ENCODE measurements around the gene MS4A8.
"Not testable (repeated sequence)": the region's sequence is repeated elsewhere in the genome, so short reads cannot be mapped to it uniquely, and the experiment has no call there.

The MS4A8 gene

DNA sequence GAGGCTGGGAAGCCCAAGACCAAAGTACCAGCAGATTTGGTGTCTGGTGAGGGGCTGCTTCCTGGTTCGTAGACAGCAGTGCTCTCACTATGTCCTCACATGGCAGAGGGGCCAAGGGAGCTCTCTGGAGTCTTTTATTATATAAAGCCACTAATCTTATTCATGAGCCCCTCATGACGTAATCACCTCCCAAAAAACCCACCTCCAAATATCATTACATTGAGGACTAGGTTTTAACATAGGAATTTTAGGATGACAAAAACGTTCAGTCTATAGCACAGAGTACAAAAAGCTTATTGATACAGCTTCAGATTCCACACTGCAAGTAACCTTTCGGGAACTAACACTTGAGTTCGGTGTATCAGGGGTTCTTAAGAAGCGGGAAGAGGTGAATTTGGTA, 21.0 kb downstream of the MS4A8 start:
- intact Hi-C loops (cut with DNase I): no loop called here
- DNase-seq: no peak

DNA sequence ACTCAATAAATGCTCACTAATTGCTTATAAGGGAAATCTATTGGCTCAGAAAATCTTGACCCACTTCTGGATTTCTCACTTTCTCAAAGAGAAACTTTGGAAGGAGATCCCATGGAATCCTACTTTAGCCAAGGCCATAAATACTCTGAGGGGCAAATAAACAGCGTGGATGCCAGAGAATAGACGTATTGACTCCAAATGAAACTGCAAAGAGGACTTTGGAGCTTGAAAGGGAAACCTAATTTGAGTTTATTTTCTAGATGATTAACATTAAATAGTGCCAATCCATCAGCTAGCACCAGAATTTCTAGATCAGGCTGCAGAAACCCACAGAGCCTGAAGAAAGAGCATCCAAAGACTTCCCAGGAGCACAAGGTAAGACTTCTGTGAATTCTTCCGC, 25.0 kb downstream of the MS4A8 start, which contains the start of gene MS4A18:
Gene MS4A18, plus strand, starts transcription at position 301 of the 400 bp plus-strand sequence.
- intact Hi-C loops (cut with DNase I): no loop called here
- no peak for DNase-seq

DNA sequence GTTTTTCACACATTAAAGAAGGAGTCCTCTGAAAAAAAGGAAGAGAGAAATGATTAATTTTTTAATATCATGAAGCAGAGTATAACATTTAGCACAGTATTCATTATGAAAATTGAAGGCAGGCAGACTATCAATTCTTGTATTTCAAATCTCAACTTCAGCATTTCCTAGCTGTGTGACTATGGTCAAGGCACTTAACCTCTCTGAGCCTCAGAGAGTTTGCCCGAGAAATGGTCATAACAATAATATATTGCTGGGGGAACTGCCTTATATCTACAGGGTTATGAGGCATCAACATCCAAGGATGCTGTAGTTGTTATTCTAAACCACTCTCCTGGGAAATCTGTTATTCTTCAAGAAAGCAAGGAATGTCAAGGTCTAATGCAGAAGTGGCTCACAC, 26.2 kb downstream of the MS4A8 start:
- intact Hi-C loops (cut with DNase I): no loop called here
- DNase-seq: no peak

DNA sequence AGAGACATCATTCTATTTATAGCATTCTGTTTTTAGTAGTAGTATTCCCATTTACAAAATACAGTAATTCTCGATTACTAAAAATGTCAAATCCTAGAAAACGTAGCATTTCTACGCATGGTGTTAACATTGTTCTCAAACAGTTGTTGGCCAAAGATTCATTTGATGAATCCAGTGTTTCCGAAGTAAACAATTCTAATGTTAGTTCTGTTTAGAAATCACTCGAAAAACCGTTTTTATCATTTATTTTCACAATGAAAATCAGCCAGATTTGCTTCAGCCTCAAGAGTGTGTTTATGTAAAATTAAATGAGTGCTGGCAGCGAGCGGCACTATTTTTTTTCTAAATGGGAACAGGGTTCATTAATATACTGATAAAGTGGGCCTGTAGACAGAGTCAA, 32.2 kb downstream of the MS4A8 start:
- DNase-seq: no peak
- intact Hi-C loops (cut with DNase I): no loop called here

DNA sequence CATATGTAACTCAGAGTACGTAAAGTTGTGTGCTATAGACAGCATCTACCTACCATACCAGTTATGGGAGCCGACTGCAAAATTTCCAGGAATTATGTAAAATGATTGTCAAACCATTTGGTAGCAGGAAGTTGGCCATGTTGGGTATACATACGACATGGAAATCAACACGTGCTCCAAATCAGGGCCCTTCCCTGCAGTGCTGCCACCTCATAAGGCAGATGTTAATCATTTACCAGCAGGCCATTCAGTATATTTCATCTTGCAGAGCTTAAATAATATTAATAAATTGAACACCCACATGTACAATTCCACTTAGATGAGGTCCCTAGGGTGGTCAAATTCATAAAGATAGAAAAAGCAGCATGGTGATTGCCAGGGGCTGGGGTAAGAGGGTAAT, 34.9 kb downstream of the MS4A8 start:
- no peak for DNase-seq
- intact Hi-C loops (cut with DNase I): no loop called here

DNA sequence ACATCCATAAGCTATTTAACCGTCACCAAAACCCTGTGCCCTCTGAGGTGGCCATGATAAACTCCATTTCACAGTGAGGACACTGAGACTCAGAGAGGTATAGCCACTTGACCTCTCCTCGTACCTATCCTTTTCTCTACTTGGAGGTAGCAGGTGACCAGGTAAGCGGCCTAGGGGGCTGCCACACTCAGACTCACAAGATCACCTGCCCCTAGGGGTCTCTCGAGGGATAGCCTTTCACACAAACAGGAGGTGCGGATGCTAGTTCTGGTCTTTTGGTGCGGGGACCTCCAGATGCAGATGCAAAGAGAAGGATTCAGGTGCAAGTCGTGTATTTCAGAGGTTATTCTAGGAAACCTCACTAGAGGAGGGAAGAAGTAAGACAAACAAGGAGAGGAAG, 39.7 kb downstream of the MS4A8 start:
- intact Hi-C loops (cut with DNase I): no loop called here
- no peak for DNase-seq

DNA sequence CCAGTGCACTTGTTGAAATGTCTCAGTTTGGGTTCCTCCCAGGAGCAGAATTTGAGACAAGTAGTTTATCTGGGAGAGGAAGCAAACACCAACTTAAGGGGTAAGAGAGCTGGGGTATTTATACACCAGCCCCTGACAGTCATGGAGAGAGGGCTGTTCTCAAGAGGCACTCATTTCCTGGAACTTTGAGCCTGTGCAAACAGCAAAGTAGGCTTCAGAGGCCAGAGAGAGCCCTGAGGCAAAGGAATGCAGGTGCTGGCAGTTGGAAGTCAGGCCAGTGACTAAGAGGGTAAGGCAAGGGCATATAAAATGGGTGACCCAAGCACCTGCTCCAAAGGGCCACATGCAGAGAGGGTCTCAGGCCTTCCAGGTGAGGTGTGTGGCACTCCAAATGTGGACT, 41.2 kb downstream of the MS4A8 start:
- intact Hi-C loops (cut with DNase I): no loop called here

DNA sequence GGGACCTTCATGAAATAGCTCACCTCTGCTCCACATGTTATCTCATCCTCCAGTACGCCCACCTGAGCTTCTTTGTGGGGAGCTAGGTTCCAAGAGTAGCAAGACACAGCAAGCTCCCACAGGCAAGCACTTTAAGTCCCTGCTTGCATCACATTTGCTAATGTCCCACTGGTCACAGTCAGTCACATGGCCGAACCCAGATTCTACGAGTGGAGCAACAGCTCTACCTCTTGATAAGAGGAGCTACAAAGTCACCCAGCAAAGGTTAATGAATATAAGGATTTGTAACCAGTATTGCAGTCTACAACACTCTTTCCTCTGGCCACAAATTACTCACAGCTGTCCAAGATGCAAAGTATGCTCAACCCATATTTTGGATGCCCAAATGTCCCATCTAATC, 42.0 kb downstream of the MS4A8 start:
- DNase-seq: no peak
- intact Hi-C loops (cut with DNase I): no loop called here

More for the DNA sequence above, 41.2 kb downstream of the MS4A8 start:
- no peak for DNase-seq

DNA sequence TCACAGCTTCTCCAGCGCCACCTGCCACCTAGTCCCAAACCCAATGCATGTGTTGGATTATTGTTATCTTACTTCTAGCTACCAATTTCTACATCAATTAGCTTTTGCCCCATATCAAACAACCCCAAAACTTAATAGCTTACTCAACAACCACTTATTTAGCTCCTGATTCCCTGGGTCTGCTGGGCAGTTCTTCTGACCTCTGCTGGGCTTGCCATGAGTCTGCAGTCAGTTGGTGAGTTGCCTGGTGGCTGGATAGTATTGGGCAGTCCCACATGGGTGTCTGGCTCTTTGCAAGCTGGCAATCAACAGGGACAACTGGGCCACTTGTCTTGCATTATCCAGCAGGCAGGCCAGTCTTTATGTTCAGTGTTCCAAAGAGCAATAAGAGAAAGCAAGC, 43.6 kb downstream of the MS4A8 start:
- no peak for DNase-seq
- intact Hi-C loops (cut with DNase I): no loop called here

DNA sequence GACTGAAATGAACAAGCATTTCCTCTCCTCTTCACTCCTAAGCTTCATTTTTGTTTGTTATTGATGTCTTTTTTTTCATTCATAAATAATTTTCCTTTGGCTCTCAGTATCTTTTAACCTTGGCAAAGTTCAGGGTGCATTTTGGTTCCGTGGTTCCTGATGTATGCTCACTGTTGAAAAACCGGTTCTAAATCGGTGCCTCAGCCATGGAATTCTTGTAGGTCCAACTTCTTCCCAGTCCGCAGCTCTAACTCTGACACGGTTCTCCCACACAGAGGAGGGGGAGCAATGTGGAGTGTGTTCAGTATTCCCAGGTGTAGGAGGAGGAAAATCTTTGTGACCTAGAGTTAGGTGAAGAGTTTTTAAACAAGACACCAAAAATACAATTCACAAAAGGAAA, 44.7 kb downstream of the MS4A8 start:
- DNase-seq: no peak
- intact Hi-C loops (cut with DNase I): no loop called here

DNA sequence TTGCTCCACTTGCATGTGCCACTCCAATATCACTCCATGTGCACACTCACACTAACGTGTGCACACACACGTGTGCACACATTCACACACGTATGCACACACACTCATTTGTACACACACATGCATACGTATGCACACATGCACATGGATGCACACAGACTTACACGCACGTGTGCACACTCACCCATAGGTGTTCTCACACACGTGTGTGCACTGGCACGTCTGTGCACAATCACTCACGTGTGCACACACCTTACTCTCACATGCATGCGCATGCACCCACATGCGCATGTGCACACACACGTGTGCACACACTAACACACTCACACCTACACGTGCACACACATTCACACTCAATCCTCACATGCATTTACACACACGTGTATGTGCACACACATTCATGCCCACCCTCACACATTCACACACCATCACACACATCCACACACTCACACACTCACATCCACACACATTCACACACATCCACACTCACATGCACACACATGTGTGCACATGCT, 48.0 kb downstream of the MS4A8 start:
- DNase-seq: no peak
- intact Hi-C loops (cut with DNase I): no loop called here

DNA sequence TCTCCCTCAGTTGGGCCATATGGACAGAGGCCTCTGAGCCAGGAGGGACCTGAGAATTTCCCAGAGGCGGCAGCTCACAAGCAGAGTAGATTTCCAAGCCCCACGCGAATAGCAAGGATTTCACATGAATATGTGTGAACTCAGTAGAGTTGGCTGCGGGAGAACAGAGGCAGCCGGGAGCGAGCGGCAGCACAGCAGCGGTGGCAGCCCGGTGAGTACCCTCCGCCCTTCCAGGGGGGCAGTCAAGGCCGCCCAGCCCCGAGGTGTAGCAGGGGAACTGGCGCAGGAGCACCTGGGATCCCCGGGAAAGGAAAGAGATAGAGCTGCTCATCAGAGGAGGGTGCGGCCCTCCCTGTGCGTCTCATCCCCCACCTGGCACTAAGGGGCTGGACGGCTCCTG, 48.8 kb downstream of the MS4A8 start:
- intact Hi-C loops (cut with DNase I): no loop called here
- no peak for DNase-seq

DNA sequence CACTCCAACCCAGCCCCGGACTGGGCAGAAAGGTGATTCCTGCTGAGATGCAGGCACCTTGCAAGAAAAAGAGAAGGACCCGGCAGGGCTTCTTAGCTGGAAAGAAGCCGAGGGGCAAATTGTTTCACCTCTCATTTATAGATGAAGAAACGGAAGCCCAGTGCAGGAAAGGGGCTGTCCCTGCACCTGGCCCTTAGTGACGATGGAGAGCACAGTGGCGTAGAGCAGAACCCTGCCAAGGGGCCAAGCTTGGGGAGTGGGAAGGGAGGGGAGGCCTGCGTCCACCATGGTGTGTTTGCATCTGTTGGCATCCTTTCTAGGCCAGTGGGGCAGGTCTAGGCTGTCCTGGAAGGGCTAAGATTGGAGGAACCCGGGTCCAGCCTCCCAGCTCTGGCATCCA, 49.4 kb downstream of the MS4A8 start:
- intact Hi-C loops (cut with DNase I): no loop called here

DNA sequence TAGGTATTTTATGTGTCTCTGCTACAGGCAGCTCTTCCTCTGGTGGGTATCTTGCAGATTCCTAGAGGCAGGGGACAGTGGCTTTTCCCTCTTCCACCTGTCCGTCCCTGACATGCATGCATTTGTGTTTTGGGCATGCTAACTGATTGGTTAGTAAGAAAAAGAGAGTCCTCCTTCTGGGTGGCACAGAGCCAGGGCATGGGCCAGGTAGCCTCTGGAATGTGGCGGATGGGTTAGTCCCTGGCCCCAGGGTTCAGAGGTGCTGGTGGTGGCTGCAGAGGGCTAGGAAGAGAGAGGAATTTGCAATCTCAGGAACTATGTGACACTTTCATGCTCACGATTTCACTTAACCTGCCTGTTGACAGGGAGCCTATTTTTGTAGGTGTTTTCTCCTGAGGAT, 51.5 kb downstream of the MS4A8 start:
- DNase-seq: no peak
- intact Hi-C loops (cut with DNase I): no loop called here

More for the DNA sequence above, 49.4 kb downstream of the MS4A8 start:
- no peak for DNase-seq

DNA sequence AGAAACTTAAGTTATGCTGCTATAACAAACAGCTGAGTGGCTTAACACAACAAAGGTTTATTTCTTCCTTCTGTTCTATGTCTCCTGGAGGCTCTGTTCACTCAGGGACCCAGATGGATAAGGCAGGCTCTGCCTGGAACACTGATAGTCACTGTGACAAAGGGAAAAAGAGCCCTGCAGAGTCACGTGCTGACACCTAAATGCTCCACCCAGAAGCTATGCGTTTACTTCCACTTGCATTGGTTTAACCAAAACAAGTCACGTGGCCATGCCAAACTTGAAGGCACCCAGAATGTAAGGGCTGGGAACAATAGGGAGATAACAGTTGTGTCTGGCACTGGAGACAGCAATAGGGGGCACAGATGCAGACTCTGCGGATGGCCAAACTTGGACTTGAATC, 53.9 kb downstream of the MS4A8 start:
- no peak for DNase-seq
- intact Hi-C loops (cut with DNase I): no loop called here

DNA sequence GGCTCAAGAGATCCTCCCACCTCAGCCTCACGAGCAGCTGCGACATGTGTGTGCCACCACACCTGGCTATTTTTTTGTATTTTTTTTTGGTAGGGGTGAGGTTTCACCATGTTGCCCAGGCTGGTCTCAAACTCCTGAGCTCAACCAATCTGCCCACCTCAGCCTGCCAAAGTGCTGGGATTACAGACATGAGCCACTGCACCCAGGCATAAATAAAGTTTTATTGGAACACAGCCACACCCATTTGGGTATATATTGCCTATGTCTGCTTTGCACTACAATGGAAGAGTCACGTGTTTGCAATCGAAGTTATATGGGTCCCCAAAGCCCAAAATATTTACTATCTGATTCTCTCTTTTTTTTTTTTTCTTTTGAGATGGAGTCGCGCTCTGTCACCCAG, 55.5 kb downstream of the MS4A8 start:
- intact Hi-C loops (cut with DNase I): no loop called here
- no peak for DNase-seq

DNA sequence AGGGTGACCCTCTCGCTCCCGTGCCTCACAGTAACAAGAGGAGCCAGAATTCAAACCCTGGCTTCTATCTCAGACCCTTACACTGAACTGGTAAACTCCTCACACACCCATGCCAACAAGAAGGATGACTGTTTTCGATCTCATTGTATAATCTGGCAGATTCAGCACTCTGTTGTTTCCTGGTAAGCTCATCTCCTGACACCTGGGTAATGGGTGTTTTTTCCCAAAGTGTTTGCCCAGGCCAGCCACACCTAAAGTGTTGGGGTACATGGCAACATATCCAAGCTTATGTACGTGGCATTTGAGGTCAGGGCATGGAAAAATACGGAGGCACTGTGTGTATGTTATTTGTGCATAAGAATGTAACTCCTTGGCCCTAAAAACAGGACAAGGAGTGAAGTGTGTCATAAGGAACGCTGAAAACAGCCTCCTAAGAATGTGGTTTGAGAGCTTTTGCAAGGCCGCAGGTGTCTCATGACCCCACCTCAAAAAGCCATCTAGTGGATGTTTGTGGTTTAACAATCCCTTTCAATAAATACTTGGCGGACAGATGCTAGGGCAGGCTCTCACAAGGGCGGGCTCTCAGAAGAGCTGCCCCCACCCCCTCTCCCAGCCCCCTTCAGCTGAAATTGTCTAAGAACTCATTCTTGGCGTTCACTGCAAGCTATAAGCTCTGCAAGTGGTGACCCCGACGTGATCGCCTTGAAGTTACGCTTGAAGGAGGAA, 57.1 kb downstream of the MS4A8 start, which contains the start of gene MS4A15:
Gene MS4A15, plus strand, starts transcription at position 561 of the 726 bp plus-strand sequence. CDS start 6,867 bp downstream, outside the sequence.
- no peak for DNase-seq
- intact Hi-C loops (cut with DNase I): no loop called here

DNA sequence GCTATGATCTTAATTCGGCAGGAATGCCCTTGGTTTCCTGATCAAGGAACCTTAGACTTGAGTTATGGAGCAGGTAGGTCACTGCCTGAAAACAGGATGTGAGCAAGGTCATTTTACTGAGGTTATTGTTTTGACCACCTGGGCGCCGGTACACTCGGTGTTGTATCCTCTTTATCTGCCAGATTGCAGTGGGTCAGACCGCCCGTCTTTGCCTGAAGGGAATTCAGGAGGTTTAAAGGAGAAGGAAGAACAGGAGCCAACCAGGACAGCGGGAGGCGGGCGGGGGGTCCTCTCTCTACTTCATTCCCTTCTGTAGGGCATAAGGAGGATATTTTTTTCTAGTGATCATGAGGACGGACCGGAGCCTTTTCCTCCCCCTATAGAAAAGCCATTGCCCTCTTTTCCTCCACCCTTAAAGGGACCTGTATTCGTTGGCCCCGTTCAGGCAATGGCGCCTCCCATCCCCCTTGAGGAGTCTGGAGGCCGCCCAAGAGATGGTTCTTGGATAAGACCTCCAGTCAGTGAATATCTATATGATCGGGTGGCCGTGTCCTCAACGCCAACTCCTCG, 57.9 kb downstream of the MS4A8 start:
- intact Hi-C loops (cut with DNase I): no loop called here
- no peak for DNase-seq

DNA sequence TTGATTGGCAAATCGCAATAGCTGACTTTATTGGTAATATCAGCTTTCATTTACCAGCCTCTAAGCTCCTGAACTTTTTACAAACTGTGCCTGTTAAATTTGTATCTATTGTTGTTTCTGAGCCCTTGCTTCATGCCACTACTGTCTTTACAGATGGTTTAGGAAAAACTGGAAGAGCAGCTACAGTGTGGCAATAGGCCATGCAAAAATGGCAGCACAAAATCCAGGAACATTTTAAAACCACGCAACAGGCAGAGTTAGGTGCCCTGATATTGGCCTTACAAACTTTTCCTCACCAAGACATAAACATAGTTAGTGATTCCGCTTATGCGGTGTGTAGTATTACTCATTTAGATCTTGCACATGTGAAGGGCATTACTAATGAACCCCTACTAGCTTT, 59.3 kb downstream of the MS4A8 start:
- intact Hi-C loops (cut with DNase I): not testable (repeated sequence)

DNA sequence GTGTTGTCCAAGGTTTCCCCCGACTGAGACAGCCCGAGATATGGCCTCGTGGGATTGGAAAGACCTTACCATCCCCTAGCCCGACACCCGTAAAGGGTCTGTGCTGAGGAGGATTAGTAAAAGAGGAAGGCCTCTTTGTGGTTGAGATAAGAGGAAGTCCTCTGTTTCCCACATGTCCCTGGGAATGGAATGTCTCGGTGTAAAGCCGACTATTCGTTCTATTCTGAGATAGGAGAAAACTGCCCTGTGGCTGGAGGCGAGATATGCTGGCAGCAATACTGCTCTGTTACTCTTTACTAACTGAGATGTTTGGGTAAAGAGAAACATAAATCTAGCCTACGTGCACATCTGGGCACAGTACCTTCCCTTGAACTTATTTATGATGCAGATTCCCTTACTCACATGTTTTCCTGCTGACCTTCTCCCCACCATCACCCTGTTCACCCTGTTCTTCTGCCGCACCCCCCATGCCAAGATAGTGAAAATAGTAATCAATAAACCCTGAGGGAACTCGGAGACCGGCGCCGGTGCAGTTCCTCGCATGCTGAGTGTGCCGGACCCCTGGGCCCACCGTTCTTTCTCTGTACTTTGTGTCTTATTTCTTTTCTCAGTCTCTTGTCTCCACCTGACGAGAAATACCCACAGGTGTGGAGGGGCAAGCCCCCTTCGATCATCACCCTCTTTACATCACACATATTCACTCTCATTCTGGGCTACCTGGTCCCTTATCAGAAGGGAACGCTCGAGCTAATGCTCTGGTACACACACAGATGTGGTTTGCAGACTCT, 60.2 kb downstream of the MS4A8 start:
- intact Hi-C loops (cut with DNase I); DNase-seq: not testable (repeated sequence)

More for the DNA sequence above, 59.3 kb downstream of the MS4A8 start:
- DNase-seq: not testable (repeated sequence)

DNA sequence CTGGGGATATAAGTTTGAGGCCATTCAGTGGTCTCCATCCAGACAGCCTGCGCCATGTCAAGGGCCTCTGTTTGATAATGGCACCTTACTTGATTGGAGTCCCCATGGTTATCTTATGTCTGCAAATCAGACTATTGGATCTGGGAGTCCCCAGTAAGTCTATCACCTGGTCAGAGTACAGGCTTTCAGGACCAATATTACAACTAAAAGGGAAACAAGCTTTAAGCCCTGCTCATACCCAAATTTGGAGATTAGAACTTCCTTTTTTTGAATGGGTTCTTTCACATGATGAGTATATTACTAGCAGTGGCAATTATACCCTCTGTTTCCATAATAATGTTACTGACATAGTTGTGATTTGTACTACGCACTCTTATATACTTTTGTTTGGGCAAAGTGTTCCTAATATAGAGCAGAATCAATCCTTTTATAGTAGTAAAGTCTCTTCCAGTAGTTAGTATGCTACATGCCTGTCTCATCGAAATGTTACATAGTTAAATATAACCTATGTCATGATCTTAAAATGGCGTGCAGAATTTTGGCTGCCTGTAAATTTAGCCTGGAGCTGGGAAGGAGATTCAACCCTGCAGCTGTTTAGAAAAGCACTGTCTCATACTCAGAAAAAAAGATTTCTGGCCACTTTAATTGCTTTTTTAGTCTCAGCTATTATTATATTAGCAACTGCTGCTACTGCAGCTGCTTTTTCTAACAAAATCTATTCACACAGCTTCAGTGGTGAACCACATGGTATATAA, 62.2 kb downstream of the MS4A8 start:
- DNase-seq: no peak
- intact Hi-C loops (cut with DNase I): no loop called here
